Neuron (in vitro differentiated cells): Measurements from ENCODE around the gene SIRPD.

ENCODE experiments used
- H2AFZ ChIP-seq: one replicate; pipeline ENCODE4 v1.6.1; 2013; ENCODE audit warnings: low read depth, mild to moderate bottlenecking, inconsistent platforms, low read length, moderate library complexity
- H3K27me3 ChIP-seq: one replicate; pipeline ENCODE4 v1.6.1; 2013; ENCODE audit warnings: low read length; ENCODE audit not compliant: insufficient read depth
- H3K36me3 ChIP-seq: one replicate; pipeline ENCODE4 v1.6.1; 2013; ENCODE audit warnings: low read length; ENCODE audit not compliant: insufficient read depth
- H3K4me1 ChIP-seq: one replicate; pipeline ENCODE4 v1.6.1; 2013; ENCODE audit warnings: low read length; ENCODE audit not compliant: insufficient read depth
- H3K4me3 ChIP-seq: 2 replicates; pipeline ENCODE4 v1.5.1; 2013; ENCODE audit warnings: mild to moderate bottlenecking, low read length, moderate library complexity
- H3K9me3 ChIP-seq: one replicate; pipeline ENCODE4 v1.6.1; 2013; ENCODE audit warnings: low read length

SIRPD gene

GRCh38 chr20:1567392-1568162 lies 10.1 kb upstream of the SIRPD start:
- Histone ChIP-seq H3K9me3 (no peaks in the 10 kb centered on the region), H3K36me3 (no peaks in the 10 kb centered on the region), H3K4me1 (no peaks in the 10 kb centered on the region), H3K4me3 (no peak overlapping the region), H2AFZ (no peak overlapping the region), H3K27me3 (peaks cover 4% of the 10 kb centered on the region)

DNA sequence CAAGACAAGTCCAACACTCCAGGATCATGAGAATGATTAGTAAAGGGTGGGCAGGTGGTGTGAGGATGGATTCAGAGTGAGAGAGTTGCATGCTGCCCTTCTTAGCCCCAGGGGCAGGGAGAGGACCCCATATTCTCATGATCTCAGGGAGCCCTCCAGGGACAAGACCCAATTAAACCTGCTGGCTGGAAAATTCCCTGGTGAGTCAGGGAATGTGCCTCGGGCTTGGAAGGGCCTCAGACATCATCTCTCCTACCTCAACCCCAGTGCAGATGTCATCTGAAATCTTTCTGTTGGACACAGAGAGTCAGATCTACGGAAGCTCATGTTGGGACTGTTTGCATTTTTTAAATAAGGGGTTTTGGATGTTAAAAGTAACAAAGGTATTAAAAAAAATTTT lies 9.2 kb upstream of the SIRPD start:
- Histone ChIP-seq H3K27me3 (peaks cover 4% of the 10 kb centered on the region), H3K4me3 (no peak overlapping the region), H3K36me3 (no peaks in the 10 kb centered on the region), H3K9me3 (no peaks in the 10 kb centered on the region), H3K4me1 (no peaks in the 10 kb centered on the region), H2AFZ (no peak overlapping the region)

DNA sequence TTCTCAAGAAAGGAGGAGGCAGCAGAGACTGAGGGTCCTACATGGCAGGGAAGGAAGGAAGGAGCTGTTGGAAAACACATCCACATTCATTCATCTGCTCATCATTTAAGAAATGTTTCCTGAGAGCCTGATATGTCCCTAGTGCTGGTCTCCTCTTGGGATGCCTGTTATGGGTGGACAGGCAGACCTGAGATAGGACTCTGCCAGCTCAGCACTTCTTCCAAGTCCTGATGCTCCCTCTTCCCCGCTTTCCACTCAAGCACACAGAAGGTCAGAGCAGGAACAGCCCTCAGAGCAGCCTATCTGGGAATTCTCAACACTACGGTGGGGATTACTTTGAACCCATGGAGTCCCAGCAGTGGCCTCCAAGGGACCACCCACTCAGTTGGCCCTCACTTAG lies 8.0 kb upstream of the SIRPD start:
- Histone ChIP-seq H3K36me3 (no peaks in the 10 kb centered on the region), H3K4me1 (no peaks in the 10 kb centered on the region), H2AFZ (no peak overlapping the region), H3K9me3 (no peaks in the 10 kb centered on the region), H3K27me3 (peaks cover 6% of the 10 kb centered on the region), H3K4me3 (no peak overlapping the region)

DNA sequence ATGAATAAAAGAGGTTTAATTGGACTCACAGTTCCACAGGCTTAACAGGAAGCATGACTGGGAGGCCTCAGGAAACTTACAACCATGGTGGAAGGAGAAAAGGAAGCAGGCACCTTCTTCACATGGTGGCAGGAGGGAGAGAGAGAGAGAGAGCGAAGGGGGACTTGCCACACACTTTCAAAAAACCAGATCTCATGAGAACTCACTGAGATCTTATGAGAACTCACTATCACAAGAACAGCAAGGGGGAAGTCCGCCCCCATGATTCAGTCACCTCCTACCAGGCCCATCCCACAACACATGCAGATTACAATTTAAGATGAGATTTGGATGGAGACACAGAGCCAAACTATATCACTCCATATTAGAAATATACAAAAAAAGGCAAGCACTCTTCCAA lies 6.1 kb upstream of the SIRPD start:
- no peak overlapping the region for H3K4me3 ChIP-seq
- H3K27me3 ChIP-seq, result peaks cover 7% of the 10 kb centered on the region
- no peak overlapping the region for H2AFZ ChIP-seq
- H3K9me3 ChIP-seq, result no peaks in the 10 kb centered on the region
- no peaks in the 10 kb centered on the region for H3K36me3 ChIP-seq
- no peaks in the 10 kb centered on the region for H3K4me1 ChIP-seq

DNA sequence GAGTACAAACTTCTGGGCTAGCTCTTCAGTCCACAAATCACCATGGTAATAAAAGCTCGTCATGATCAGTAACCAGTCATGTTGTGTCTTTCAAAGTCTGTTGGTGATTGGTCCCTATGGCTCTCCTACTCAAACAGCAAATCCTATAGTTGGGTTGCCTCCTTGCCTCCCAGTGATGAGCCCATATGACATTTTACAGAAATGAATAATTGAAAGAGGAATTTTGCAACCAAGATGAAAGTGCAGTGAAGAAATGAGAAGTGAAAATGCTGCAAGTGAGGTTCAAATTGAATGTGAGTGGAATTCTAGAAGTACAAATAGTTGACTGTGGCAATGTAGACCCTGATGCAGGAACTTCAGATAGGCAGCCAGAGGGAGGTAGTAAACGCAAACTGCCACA lies 5.1 kb upstream of the SIRPD start:
- Histone ChIP-seq H2AFZ (no peak overlapping the region), H3K36me3 (no peaks in the 10 kb centered on the region), H3K27me3 (peaks cover 8% of the 10 kb centered on the region), H3K4me1 (no peaks in the 10 kb centered on the region), H3K9me3 (no peaks in the 10 kb centered on the region), H3K4me3 (no peak overlapping the region)

DNA sequence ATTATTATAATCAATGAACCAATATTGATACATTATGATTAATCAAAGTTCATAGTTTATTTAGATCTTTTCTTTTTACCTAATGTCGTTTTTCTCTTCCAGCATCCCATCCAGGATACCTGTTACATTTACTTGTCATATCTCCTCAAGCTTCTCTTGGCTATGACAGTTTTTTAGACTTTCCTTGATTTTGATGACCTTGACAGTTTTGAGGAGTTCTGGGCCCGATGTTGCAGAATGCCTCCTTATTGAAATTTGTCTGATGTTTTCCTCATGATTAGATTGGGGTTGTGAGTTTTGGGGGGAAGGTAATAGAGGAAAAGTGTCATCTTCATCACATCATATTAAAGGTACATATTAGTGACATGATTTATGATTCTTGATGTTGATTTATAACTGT lies 3.8 kb upstream of the SIRPD start:
- H2AFZ ChIP-seq, result no peak overlapping the region
- no peaks in the 10 kb centered on the region for H3K36me3 ChIP-seq
- no peaks in the 10 kb centered on the region for H3K4me1 ChIP-seq
- no peak overlapping the region for H3K4me3 ChIP-seq
- H3K27me3 ChIP-seq, result peaks cover 8% of the 10 kb centered on the region
- no peaks in the 10 kb centered on the region for H3K9me3 ChIP-seq

DNA sequence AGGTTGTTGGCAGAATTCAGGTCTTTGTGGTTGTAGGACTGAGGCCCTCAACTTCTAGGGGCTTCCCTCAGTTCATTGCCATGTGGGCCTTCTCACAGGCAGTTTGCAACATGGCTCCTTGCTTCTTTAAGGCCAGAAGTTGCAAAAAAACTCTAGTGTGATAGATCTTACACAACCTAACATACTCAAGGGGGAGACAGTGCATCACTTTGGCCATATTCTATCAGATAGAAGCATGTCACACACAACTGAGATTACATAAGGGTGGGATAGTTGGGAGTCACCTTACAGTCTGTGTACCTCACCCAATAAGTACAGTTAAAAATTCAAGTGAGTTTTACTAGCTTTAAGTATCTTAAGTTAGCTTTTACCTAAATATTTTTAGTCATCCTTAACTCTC lies 1.6 kb downstream of the SIRPD start:
- Histone ChIP-seq H3K4me1 (no peaks in the 10 kb centered on the region), H3K9me3 (no peaks in the 10 kb centered on the region), H3K4me3 (no peak overlapping the region), H3K27me3 (peaks cover 5% of the 10 kb centered on the region), H2AFZ (no peak overlapping the region), H3K36me3 (no peaks in the 10 kb centered on the region)

GRCh38 chr20:1539816-1540419 lies 17.6 kb downstream of the SIRPD start:
- Histone ChIP-seq H3K27me3 (no peaks in the 10 kb centered on the region), H3K4me3 (no peak overlapping the region), H3K36me3 (no peaks in the 10 kb centered on the region), H3K4me1 (no peaks in the 10 kb centered on the region), H2AFZ (no peak overlapping the region), H3K9me3 (no peaks in the 10 kb centered on the region)

GRCh38 chr20:1538655-1539054 lies 18.9 kb downstream of the SIRPD start:
- no peak overlapping the region for H2AFZ ChIP-seq
- no peaks in the 10 kb centered on the region for H3K4me1 ChIP-seq
- H3K9me3 ChIP-seq, result no peaks in the 10 kb centered on the region
- no peaks in the 10 kb centered on the region for H3K36me3 ChIP-seq
- H3K27me3 ChIP-seq, result no peaks in the 10 kb centered on the region
- no peak overlapping the region for H3K4me3 ChIP-seq

DNA sequence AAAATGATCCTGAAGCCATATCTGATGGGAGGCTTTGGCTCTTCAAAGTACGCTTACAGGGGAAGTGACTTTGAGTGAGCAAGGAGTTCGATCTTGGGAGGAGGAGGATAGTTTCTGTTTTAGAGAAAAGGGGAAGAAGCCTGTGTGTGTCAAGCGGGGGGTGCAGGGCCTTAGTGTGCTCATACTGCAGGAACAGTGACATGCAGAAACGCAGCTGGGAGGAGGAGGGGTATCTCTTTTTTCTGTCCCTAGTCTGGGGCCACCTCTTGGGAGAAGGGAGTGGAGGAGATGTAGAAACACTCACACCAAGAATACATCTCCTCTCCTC lies 19.8 kb downstream of the SIRPD start:
- H3K4me1 ChIP-seq, result no peaks in the 10 kb centered on the region
- no peaks in the 10 kb centered on the region for H3K36me3 ChIP-seq
- H2AFZ ChIP-seq, result no peak overlapping the region
- no peak overlapping the region for H3K4me3 ChIP-seq
- no peaks in the 10 kb centered on the region for H3K9me3 ChIP-seq
- no peaks in the 10 kb centered on the region for H3K27me3 ChIP-seq

GRCh38 chr20:1536893-1537730 lies 20.4 kb downstream of the SIRPD start:
- H3K4me3 ChIP-seq, result no peak overlapping the region
- no peaks in the 10 kb centered on the region for H3K9me3 ChIP-seq
- no peak overlapping the region for H2AFZ ChIP-seq
- no peaks in the 10 kb centered on the region for H3K4me1 ChIP-seq
- no peaks in the 10 kb centered on the region for H3K36me3 ChIP-seq
- no peaks in the 10 kb centered on the region for H3K27me3 ChIP-seq

- H3K9me3 ChIP-seq, result no peaks in the 10 kb centered on the region
- H2AFZ ChIP-seq, result no peak overlapping the region
- no peaks in the 10 kb centered on the region for H3K27me3 ChIP-seq
- no peaks in the 10 kb centered on the region for H3K4me1 ChIP-seq
- no peaks in the 10 kb centered on the region for H3K36me3 ChIP-seq
- H3K4me3 ChIP-seq, result no peak overlapping the region
Observed at GRCh38 chr20:1535420-1536175, 21.9 kb downstream of the SIRPD start.

GRCh38 chr20:1534526-1534925 lies 23.0 kb downstream of the SIRPD start:
- H3K4me3 ChIP-seq, result no peak overlapping the region
- no peak overlapping the region for H2AFZ ChIP-seq
- no peaks in the 10 kb centered on the region for H3K27me3 ChIP-seq
- H3K36me3 ChIP-seq, result no peaks in the 10 kb centered on the region
- H3K9me3 ChIP-seq, result no peaks in the 10 kb centered on the region
- no peaks in the 10 kb centered on the region for H3K4me1 ChIP-seq
